MCF 10A (cell line): ENCODE results near the gene SRCIN1. TPM values are rescaled to one million over a fixed set of nuclear protein-coding genes. Genes with fewer than 3 reads are reported as not detected.

ENCODE experiments used
- BruUV-seq: library from RNA; stranded (reverse); fragments of 400-500 nt; replicated peaks from 2 replicates; lab custom pipeline; 2021; lab: Mats Ljungman, UMichigan
- CTCF ChIA-PET: fragments of 300-600 bp; sonication (Branson Sonifier 250); formaldehyde crosslinking; extraction: SDS; loops from one replicate; lab custom pipeline; 2021; ENCODE audit warnings: antibody characterized with exemption, inconsistent platforms; lab: Yijun Ruan, JAX
- POLR2A ChIA-PET: fragments of 300-600, 350-650 bp; sonication (Branson Sonifier 250); formaldehyde crosslinking; extraction: SDS; loops from one replicate; lab custom pipeline; 2020; ENCODE audit warnings: antibody characterized with exemption, inconsistent platforms; lab: Yijun Ruan, JAX
- DNase-seq: peaks from one replicate; pipeline ENCODE4 v3.0.0-alpha.2; 2018; ENCODE audit not compliant: unreplicated experiment
- H3K27ac Mint-ChIP-seq: one replicate; pipeline ENCODE4 v1.8.0; 2022; ENCODE audit warnings: mild to moderate bottlenecking, low read depth, mixed read lengths; ENCODE audit not compliant: unreplicated experiment
- H3K27me3 Mint-ChIP-seq: one replicate; pipeline ENCODE4 v1.8.0; 2022; ENCODE audit warnings: mixed read lengths; ENCODE audit not compliant: insufficient read depth, unreplicated experiment
- H3K36me3 Mint-ChIP-seq: one replicate; pipeline ENCODE4 v1.8.0; 2022; ENCODE audit warnings: mild to moderate bottlenecking, moderate library complexity, mixed read lengths; ENCODE audit not compliant: insufficient read depth, unreplicated experiment
- H3K4me1 Mint-ChIP-seq: one replicate; pipeline ENCODE4 v1.8.0; 2022; ENCODE audit warnings: mixed read lengths; ENCODE audit not compliant: insufficient read depth, unreplicated experiment
- H3K4me3 Mint-ChIP-seq: one replicate; pipeline ENCODE4 v1.8.0; 2022; ENCODE audit warnings: mild to moderate bottlenecking, moderate library complexity, mixed read lengths; ENCODE audit not compliant: unreplicated experiment
- H3K9me3 Mint-ChIP-seq: one replicate; pipeline ENCODE4 v1.8.0; 2022; ENCODE audit warnings: mixed read lengths; ENCODE audit not compliant: unreplicated experiment
- CTCF ChIP-seq: fragments of 200-600 bp; IDR thresholded peaks from one replicate; pipeline ENCODE4 v1.8.0; 2022; ENCODE audit warnings: antibody characterized with exemption, mild to moderate bottlenecking; ENCODE audit not compliant: unreplicated experiment
- intact Hi-C: fragments of 100-400 bp; cut with micrococcal nuclease; formaldehyde crosslinking; loops from 2 replicates; pipeline ENCODE4 v1.14.1; 2022
- total RNA-seq: library from RNA; stranded (reverse); gene quantifications from 2 replicates; pipeline ENCODE4 v1.2.3, GENCODE V29; 2022

The SRCIN1 gene
- total RNA-seq, 1 experiment from 2014 or later = 5.7 TPM

GRCh38 chr17:38541281-38541680 lies 64.5 kb downstream of the SRCIN1 start:
- no TSS peak for BruUV-seq
- H3K36me3 Mint-ChIP-seq = no peaks in the 10 kb centered on the region
- POLR2A ChIA-PET = no interaction called here
- no peak overlapping the region for H3K27ac Mint-ChIP-seq
- peaks cover 21% of the 10 kb centered on the region for H3K27me3 Mint-ChIP-seq
- no peak for DNase-seq
- CTCF ChIA-PET = interaction anchor here (0.6 to 0.7 kb wide), 2 partner anchors 9 to 129 kb away, joined by 3 to 4 read pairs; no protein-coding TSS in a partner anchor
- TF ChIP-seq CTCF = no peak
- intact Hi-C loops = no loop called here
- H3K9me3 Mint-ChIP-seq = no peaks in the 10 kb centered on the region
- no peak overlapping the region for H3K4me3 Mint-ChIP-seq
- no peaks in the 10 kb centered on the region for H3K4me1 Mint-ChIP-seq

- no peak overlapping the region for H3K27ac Mint-ChIP-seq
- no peaks in the 10 kb centered on the region for H3K36me3 Mint-ChIP-seq
- BruUV-seq = no TSS peak
- intact Hi-C loops = no loop called here
- POLR2A ChIA-PET = interaction anchor here (1.2 kb wide), 1 partner anchor 17 kb away, joined by 3 read pairs; no protein-coding TSS in a partner anchor
- CTCF ChIA-PET = interaction anchor here (0.6 to 1.0 kb wide), 3 partner anchors 8 to 129 kb away, joined by 3 to 4 read pairs (median 3); no protein-coding TSS in a partner anchor
- DNase-seq = no peak
- H3K27me3 Mint-ChIP-seq = peaks cover 28% of the 10 kb centered on the region
- no peaks in the 10 kb centered on the region for H3K4me1 Mint-ChIP-seq
- TF ChIP-seq CTCF = no peak
- no peak overlapping the region for H3K4me3 Mint-ChIP-seq
- no peaks in the 10 kb centered on the region for H3K9me3 Mint-ChIP-seq
These were observed 65.2 kb downstream of the SRCIN1 start for GRCh38 chr17:38540514-38541045.

- no peaks in the 10 kb centered on the region for H3K4me1 Mint-ChIP-seq
- no peak for DNase-seq
- TF ChIP-seq CTCF = no peak
- H3K27ac Mint-ChIP-seq = no peak overlapping the region
- intact Hi-C loops = no loop called here
- H3K9me3 Mint-ChIP-seq = no peaks in the 10 kb centered on the region
- POLR2A ChIA-PET = no interaction called here
- CTCF ChIA-PET = no interaction called here
- H3K36me3 Mint-ChIP-seq = no peaks in the 10 kb centered on the region
- peaks cover 32% of the 10 kb centered on the region for H3K27me3 Mint-ChIP-seq
- H3K4me3 Mint-ChIP-seq = no peak overlapping the region
- BruUV-seq = no TSS peak
These were observed 66.4 kb downstream of the SRCIN1 start for GRCh38 chr17:38539386-38539785.

- H3K27me3 Mint-ChIP-seq = peaks cover 32% of the 10 kb centered on the region
- H3K27ac Mint-ChIP-seq = no peak overlapping the region
- no peak for DNase-seq
- intact Hi-C loops = no loop called here
- BruUV-seq = no TSS peak
- no peaks in the 10 kb centered on the region for H3K9me3 Mint-ChIP-seq
- H3K4me3 Mint-ChIP-seq = no peak overlapping the region
- no peaks in the 10 kb centered on the region for H3K4me1 Mint-ChIP-seq
- ChIA-PET CTCF (no interaction called here), POLR2A (no interaction called here)
- H3K36me3 Mint-ChIP-seq = no peaks in the 10 kb centered on the region
- no peak for TF ChIP-seq CTCF
These were observed 66.8 kb downstream of the SRCIN1 start for GRCh38 chr17:38538906-38539305.
